Limb (tissue), 2 donors: ENCODE data around the gene LUZP2.

ENCODE experiments used
- DNase-seq, 2 donors: peaks; one replicate each; pipeline ENCODE4 v3.0.0-alpha.2; 2016; ENCODE audit errors: extremely low spot score in 2 of 2

LUZP2 gene

DNA sequence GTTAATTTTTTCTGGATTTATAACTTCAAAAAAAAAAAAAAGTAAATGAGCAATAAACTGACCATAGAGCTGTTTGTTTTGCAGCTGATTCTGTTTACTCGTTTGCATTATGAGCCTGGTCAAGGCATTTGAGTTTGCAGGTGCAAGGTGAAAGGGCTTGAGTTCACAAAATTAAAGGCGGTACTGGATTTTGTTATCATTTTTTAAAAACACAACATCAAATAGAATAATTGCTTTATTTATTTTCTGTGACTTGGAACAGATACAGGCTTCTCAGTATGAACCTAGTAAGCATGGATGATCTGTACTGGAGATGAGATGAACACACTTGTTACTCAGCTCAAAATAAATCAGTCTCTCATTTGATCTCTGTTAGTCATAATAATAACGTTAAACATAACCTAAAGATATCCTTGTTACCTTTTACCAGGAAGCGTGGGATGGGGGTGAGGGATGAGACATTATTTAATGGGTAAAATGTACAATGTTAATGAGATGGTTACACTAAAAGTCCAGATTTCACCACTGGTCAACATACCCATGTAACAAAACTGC lies 137.8 kb downstream of the LUZP2 start:
- DNase-seq = no peak

DNA sequence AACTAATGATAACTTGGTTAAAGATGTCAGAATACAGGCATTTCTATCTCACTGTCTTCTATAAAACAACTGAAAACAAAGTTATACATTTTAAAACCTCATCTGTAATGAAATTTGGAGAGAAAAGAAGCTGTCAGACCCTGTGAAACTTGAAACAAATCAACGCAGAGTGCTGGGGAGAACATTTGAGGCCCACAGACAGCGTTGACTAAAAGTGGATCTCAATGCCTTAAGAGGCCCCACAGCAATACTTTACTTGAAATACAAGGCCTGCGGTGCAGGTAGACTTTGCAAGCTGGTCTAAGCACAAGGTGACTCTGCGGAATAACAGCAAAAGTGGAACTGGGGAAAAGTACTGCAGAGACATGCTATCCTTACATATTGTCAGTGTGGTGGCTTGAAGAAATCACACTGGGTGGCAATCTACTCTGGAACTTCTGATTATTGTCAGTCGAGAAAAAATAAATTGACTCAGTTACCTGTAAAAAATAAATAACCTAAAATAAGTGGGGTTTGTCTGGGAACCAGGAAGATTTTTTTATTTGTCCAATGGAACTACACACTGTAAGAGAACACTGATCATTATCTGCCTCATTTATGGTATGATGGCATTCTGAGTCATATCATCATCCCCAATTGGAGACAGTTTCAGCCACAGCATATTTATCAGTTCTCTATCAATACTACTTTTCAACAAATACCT lies 138.9 kb downstream of the LUZP2 start:
- DNase-seq = no peak

DNA sequence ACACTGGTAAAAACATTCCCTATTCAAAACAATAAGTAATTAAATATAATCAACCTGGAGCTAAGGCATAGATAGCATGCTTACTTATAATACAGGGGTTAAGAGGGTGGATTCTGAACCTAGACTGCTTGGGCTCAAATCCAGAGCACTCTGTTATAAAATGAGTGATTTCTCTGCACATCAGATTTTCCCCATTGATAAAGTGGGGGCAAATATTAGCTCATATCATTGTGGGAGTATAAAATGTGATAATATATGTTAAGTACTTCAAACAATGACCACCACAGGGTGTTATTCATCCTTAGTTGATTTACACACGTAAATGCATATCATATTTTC lies 139.4 kb downstream of the LUZP2 start:
- DNase-seq = no peak

DNA sequence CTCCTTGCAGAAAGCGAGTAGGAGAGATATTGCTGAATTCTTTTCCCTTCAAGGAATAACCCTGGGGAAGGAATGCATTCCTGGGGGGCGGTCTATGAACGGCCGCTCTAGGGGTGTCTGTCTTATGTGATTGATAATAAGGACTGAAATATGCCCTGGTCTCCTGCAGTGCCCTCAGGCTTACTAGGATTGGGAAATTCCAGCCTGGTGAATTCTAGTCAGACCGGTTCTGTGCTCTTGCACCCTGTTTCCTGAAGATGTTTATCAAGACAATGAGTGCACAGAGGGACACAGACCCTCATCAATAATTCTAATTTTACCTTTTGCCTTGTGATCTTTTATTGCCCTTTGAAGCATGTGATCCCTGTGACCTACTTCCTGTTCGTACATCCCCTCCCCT lies 140.7 kb downstream of the LUZP2 start:
- no peak for DNase-seq

DNA sequence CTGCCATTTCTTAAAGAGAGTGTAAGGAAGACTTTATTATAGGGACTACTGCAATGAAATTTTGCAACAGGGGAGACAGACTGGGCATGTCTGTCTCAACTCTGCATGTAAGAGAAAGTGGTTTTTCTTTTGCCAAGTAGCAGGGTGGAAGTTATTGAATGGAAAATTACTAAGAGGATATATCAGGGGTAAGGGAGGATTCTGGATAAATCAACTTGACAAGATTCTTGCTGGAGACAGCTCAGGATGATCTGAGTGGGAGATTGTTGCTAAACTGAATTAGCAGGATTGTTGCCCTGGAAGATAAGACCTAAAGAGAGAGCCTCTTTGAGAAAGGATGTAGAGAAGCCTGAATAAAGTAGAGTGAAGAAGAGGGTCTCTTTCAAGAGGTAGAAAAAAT lies 145.8 kb downstream of the LUZP2 start:
- DNase-seq = no peak

DNA sequence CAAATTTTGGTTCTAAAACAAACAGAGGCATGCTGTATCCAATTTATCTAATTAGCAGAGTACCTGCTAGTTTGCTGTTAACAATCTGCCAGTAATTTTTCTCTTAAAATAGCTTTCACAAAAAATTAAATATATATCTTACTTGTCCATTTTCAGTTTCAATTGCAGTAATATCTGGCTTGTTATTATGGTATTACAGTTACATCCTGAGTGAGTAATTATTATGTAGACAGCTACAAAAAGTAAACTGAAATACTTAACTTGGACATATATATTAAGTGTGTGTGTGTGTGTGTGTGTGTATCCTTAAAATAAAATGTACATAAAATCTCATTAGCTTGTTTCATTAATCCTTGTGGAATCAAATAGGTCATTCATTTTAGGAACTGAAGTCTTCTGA lies 148.7 kb downstream of the LUZP2 start:
- DNase-seq = no peak

DNA sequence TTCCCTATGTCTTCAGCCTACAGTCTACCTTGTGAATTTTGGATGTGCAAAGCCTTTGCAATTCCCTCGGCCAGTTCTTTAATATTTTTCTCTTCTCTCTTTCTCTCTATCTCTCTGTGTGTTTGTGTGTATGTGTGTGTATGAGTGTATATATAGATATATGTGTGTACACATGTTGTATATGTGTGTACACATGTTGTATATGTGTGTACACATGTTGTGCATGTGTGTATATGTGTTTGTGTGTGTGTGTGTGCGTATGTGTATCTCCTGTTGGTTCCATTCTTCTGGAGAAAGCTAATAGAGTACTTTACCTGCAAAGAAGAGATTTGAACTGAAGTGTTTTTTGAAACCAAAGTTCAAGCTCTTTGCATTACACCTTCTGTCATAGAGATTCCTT lies 155.0 kb downstream of the LUZP2 start:
- DNase-seq = no peak

DNA sequence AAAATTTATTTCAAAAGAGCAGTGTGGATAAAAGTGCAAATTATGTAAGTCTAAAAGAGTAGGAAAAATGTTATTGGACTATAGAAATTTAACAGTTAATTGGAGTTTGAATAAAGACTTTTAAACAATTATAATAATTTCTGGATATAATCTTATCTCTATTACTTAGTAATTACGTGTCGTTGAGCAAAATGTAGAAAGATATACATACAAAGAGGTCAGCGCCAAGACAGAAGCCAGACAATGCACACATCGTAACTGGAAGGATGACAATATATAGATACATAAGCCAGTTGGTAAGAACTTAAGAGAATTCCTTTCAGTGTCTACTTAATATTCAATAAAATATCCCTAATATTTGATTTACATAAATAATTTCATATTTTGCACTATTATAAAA lies 157.0 kb downstream of the LUZP2 start:
- DNase-seq = no peak

DNA sequence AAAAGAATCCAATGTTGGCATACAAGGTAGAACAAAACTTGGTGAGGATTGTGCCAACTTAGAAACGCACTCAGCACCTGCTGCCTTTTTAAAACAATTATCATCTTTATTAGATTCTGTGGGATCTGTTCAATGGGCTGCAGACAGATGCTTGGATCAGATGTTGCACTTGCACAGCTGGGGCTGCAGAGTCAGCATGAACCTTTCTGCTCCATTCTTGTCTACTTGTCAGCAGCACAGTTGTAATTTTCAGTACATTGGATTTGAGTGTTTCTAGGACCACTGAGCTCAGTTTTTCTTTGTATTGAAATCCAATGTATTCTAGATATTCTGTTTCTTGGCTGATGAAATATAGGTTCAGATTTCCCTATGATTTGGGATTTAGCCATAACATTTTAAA lies 164.5 kb downstream of the LUZP2 start:
- DNase-seq = no peak

DNA sequence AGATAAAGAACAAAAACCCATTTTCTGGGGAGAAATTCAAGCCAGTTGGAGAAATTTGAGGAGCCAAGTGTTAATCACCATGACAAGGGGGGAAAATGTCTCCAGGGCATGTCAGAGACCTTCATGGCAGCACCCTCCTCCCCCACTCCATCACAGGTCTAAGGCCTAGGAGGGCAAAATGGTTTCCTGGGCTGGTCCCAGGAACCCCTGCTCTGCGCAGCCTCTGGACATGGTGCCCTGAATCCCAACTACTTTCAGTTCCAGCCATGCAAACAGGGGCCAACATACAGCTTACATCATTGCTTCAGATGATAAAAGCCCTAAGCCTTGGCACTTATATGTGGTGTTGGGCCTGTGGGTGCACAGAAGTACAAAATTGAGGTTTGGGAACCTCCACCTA lies 167.5 kb downstream of the LUZP2 start:
- no peak for DNase-seq

DNA sequence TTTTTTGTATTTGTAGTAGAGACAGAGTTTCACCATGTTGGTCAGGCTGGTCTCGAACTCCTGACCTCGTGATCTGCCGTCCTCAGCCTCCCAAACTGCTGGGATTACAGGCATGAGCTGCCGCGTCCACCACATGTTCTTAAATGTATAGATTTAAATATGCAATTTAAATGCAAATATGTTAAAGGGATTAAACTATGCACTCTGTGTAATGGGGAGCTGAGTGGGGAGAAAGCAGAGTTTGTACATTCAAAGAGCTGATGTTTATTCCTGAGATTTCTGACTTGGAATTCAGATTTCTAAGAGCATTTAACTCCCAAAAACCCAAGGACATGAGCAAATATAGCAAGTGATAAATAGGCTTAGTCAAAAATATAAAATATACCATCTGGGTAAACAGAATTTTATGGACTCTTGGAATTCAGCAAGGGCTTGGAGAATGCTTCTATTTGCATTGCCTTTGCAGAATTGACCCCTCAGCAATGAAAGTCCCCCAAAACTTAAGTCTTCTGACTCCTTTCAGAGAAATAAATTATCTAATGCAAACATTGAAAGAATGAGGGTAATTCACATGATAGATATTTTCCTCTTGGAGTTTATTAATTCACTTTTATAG lies 170.6 kb downstream of the LUZP2 start:
- DNase-seq = no peak

DNA sequence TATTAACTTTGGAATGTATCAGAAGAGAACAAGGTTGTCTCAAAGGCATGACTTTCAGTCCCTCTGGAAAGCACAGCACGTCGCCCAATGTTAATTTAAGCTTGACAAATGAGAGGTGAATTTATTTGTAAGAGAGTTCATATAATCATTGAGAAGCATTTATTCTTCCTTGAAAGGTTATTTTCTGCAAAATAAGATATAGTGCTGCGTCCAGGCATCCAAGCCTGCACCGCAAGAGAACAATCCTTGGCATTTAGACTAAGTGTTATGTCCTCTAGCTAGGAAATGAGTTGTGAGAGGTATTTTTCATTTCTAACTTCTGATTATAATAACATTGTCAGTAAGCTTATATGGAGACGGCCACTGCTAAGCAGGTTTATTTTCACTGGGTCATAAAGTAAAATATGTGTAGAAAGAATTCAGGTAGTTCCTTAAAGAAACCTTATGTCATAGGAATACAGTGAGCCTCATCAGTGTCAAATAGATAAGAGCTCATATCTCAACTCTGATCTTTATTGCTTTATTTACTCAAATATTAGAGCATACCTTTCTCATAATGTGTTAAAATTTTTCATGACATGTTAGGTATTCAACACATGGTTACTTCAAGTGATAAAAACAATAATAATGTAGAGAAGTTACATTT lies 182.0 kb downstream of the LUZP2 start:
- DNase-seq = no peak

DNA sequence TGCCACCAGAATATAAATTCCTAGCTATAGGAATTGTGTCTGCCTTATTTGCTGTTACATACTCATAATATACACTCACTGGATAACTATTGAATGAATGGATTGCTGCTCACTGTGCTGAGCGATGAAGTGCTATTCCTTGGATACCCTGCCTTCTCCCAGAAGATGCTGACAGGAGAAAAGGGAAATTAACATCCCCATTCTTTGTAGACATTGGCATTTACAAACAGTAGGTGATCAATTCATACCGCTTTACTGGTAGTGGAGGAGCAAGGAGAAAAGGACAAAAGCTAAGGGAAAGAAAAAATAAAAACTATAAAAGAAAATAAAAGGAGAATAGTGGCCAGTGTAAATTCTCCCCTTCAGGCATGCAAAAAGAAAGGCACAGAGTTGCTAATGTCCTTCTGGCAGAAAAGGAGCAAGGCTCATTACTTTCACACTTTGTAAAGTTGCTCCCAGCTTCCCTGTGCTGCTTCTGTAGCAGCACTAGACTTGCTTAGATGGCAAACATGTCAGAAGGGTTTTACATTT lies 183.0 kb downstream of the LUZP2 start:
- DNase-seq = no peak

DNA sequence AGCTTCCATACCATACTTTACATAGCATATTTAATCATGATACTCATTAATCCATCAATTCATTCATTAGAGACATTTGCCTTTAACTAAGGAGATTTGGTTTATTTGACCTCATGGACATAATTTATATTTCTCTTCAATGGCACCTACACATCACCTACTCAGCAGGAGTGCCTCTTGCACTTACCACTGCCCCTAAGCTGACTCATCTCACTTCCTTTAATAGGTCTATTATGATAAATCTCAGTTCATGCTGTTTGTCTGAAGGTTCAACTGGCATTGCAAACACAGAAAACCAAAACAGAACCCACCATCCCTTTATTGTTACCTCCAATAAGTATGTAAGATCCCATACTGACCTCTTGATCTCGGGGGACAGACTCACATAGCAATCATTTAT lies 186.7 kb downstream of the LUZP2 start:
- DNase-seq = no peak

DNA sequence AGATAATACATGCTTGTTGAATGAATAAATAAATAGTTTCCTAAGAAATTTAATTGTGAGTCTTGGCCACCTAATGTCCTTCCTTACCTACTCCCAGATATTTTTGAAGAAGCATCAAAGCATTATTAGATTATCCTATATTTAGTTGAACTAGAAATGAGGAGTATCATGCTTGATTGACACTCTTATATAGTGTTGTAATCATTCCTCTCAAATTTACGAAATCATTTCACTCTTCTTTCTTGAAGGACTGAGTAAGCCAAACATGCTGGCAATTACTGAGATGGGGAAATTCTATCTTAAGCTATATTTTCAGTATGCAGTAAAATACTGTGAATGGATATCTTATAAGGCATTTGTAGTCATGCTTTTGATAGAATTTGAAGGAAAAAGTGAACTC lies 189.0 kb downstream of the LUZP2 start:
- DNase-seq = no peak

DNA sequence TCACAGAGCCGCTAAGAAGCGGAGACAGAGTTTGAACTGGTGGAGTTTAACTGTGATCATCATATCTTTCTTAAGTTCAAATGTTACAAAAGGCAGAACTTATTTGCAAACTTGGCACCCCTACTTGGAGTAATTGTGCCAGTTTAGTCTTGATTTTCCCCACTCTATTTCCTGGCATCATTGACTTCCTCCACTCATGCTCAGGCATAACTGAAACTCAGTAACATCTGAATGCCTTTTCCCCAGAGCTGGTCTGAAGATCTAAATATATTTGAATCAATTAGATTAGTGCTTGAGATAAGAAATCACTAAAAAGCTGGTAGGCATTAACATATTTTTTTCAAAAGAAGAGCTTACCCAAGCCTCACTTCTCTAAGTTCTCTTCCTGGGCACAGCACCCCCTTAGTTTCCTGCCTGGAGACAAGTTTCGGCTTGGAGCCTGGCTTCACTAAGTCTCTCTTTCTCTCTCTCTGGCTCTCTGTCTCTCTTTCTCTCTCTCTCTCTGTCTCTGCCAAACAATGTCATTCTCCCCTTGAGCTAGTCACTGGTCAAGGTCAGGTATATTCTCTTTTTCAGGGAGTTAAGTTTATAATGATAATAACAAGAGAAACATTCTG lies 190.8 kb downstream of the LUZP2 start:
- DNase-seq = no peak

DNA sequence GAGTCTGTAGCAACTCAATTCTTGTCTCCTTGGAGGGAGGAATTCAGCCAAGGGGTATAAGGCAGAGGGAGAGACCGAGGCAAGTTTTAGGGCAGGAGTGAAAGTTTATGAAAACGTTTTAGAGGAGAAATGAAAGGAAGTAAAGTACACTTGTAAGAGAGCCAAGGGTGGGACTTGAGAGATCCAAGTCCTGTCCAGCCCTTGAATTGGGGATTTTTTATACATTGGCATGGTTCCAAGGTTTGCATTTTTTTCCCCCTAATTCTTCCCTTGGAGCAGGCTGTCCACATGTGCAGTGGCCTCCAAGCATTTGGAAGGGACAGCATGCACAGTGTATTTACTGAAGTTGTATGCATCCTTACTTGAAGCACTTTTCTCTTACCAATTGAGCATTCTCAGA lies 192.1 kb downstream of the LUZP2 start:
- no peak for DNase-seq

DNA sequence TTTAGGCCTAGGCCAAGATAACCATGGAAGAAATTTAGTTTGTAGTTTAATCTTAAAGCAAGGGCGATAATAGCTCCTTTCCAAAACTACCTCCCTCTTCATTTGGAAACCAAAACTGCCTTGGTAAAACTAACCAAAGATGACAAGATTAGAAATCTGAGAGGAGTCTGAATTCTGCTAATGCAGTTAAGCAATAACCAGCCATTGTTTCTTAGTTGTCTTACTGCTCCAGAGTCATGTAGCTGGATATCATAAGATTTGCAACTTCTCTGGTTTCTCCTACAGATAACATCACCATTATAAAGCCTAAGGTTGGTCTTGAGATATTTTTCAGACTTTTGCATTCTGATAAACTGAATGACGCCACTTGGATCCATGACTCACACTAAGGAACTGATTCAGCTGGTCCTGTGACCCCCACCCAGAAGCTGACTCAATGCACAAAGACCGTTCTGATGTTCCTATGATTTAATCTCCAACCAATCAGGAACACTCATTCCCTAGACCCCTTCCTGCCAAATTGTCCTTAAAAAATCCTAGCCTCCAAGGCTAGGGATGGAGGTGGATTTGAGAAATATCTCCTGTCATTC lies 200.8 kb downstream of the LUZP2 start:
- no peak for DNase-seq

DNA sequence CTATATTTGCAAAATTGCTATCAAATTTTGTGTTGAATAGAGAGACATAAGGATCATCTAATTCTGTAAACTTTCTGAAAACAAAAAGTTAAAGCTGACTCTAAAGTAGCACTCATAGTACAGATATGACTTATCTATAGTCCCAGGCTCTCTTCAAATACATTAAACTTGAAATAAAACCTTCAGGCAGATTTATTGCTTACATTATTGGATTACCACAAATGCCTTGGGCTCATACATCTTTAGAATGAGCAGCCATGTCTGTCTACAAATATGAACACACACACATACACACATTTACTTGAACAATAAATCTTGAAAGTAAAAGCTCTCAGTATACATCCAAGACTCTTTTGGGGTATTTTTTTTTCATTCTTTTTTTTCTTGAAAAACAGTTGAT lies 207.9 kb downstream of the LUZP2 start:
- no peak for DNase-seq

DNA sequence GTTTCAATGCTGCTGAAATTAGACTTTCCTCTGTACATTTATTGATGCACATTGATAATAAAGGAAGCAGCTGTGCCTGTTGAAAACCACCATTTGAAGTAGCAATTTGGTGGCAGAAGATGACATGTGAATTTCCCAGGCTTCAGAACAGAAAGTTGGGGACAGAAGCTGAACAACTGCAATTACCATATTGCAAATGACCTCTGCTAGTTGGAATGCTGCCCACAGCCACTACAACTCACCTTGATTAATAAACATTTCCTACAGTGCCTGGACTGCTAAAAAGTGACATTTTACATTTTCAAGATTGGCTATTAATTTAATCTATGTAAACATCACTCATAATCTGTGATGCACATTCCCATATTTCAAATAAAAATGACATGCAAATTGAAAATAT lies 208.6 kb downstream of the LUZP2 start:
- DNase-seq = no peak

DNA sequence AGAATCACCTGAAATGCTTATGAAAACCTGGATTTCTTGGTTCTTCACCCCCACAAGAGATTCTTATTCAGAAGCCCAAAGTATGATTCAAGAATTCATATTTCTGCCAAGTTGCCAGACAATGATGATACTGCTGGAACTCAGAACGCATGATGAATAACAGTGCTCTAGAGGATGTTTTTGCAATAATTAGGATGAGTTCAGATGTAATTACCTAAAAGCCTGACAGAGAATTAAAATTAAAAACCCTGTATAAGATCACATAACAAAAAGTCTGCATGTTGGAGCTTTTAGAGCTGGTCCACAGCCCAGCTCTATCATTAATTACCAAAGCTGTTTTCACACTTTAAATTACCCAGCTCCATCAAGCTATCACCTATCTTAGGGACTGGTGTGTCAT lies 211.8 kb downstream of the LUZP2 start:
- no peak for DNase-seq
